Adipose tissue (tissue), 3 donors: ENCODE results near the gene HCK. TPM values are rescaled to one million over a fixed set of nuclear protein-coding genes. Genes with fewer than 3 reads are reported as not detected.
"Not testable (repeated sequence)": the region's sequence is repeated elsewhere in the genome, so short reads cannot be mapped to it uniquely, and the experiment has no call there.

Experiments
- H3K27ac ChIP-seq: one replicate; pipeline ENCODE4 v1.5.1; 2013; ENCODE audit warnings: low read depth, low read length
- WGBS, 3 donors: extraction: QIAGEN DNeasy Blood & Tissue Kit; methylation state at CpG; one replicate each; pipeline ENCODE4 v1.1.7; 2013; 5-methylcytosine and 5-hydroxymethylcytosine counted together
- polyA plus RNA-seq, 3 donors: library from polyadenylated mRNA; stranded (reverse); fragments of 200-250 nt; gene quantifications; one replicate each; pipeline ENCODE4 v1.2.3, GENCODE V29; 2013
- donor health status: healthy with polysubstance abuse.
- donor health status: Bipolar disorder and iron deficiency.
- donor health status: healthy.

HCK gene
- polyA plus RNA-seq, 3 donors, result 2.9 to 30.9 (median 26.2) TPM

- no peak overlapping the region for H3K27ac ChIP-seq
- WGBS, 3 donors, result 89 to 91% (median 89%) methylated on average over 8 of the region's 8 CpGs
Observed at GRCh38 chr20:32114305-32114960, 62.4 kb downstream of the HCK start.

- WGBS, 3 donors, result 60 to 67% (median 62%) methylated on average over 5 of the region's 5 CpGs
- H3K27ac ChIP-seq, result no peak overlapping the region
Observed at GRCh38 chr20:32115211-32115767, 63.2 kb downstream of the HCK start.

GRCh38 chr20:32116079-32116521 is 64.1 kb downstream of the HCK start:
- WGBS, 3 donors, result 71 to 81% (median 73%) methylated on average over 6 of the region's 6 CpGs

GRCh38 chr20:32116796-32117195 is 64.8 kb downstream of the HCK start:
- H3K27ac ChIP-seq, result not testable (repeated sequence)
- 87 to 92% (median 92%) methylated on average over 6 of the region's 6 CpGs for WGBS, 3 donors

More at GRCh38 chr20:32116079-32116521, 64.1 kb downstream of the HCK start:
- H3K27ac ChIP-seq, result no peak overlapping the region

- 95 to 97% (median 96%) methylated on average over 5 of the region's 5 CpGs for WGBS, 3 donors
Observed at GRCh38 chr20:32118427-32118826, 66.4 kb downstream of the HCK start.

GRCh38 chr20:32119734-32120133 is 67.7 kb downstream of the HCK start:
- 93 to 94% (median 94%) methylated on average over 2 of the region's 2 CpGs for WGBS, 3 donors
- no peak overlapping the region for H3K27ac ChIP-seq

More at GRCh38 chr20:32118427-32118826, 66.4 kb downstream of the HCK start:
- not testable (repeated sequence) for H3K27ac ChIP-seq

- not testable (repeated sequence) for H3K27ac ChIP-seq
Observed at GRCh38 chr20:32121908-32122307, 69.9 kb downstream of the HCK start.

GRCh38 chr20:32123088-32123487 is 71.0 kb downstream of the HCK start:
- no peak overlapping the region for H3K27ac ChIP-seq
- WGBS, 3 donors, result 83 to 91% (median 88%) methylated on average over 1 of the region's 4 CpGs

More at GRCh38 chr20:32121908-32122307, 69.9 kb downstream of the HCK start:
- WGBS, 3 donors, result 92 to 100% (median 93%) methylated on average over 4 to 24 of the region's 31 CpGs

- H3K27ac ChIP-seq, result no peak overlapping the region
- 84 to 90% (median 89%) methylated on average over 4 of the region's 4 CpGs for WGBS, 3 donors
Observed at GRCh38 chr20:32124916-32125454, 72.9 kb downstream of the HCK start.

GRCh38 chr20:32125506-32125905 is 73.5 kb downstream of the HCK start:
- WGBS, 3 donors, result 93 to 95% (median 94%) methylated on average over 5 of the region's 5 CpGs
- H3K27ac ChIP-seq, result no peak overlapping the region

- no peak overlapping the region for H3K27ac ChIP-seq
- WGBS, 3 donors, result 84 to 94% (median 94%) methylated on average over 8 of the region's 8 CpGs
Observed at GRCh38 chr20:32126919-32127318, 74.9 kb downstream of the HCK start.

- 92 to 98% (median 94%) methylated on average over 5 of the region's 5 CpGs for WGBS, 3 donors
Observed at GRCh38 chr20:32127347-32127746, 75.3 kb downstream of the HCK start.

GRCh38 chr20:32128167-32128566 is 76.1 kb downstream of the HCK start:
- no peak overlapping the region for H3K27ac ChIP-seq
- WGBS, 3 donors, result 89 to 96% (median 91%) methylated on average over 2 of the region's 2 CpGs

More at GRCh38 chr20:32127347-32127746, 75.3 kb downstream of the HCK start:
- no peak overlapping the region for H3K27ac ChIP-seq

GRCh38 chr20:32129863-32130262 is 77.8 kb downstream of the HCK start:
- H3K27ac ChIP-seq, result no peak overlapping the region
- 93 to 96% (median 95%) methylated on average over 5 of the region's 5 CpGs for WGBS, 3 donors

GRCh38 chr20:32130352-32130751 is 78.3 kb downstream of the HCK start:
- H3K27ac ChIP-seq, result no peak overlapping the region
- 43 to 92% (median 85%) methylated on average over 2 of the region's 2 CpGs for WGBS, 3 donors

- H3K27ac ChIP-seq, result no peak overlapping the region
- 39 to 86% (median 68%) methylated on average over 2 of the region's 2 CpGs for WGBS, 3 donors
Observed at GRCh38 chr20:32130965-32131364, 78.9 kb downstream of the HCK start.

- no peak overlapping the region for H3K27ac ChIP-seq
- WGBS, 3 donors, result 86 to 94% (median 89%) methylated on average over 10 of the region's 10 CpGs
Observed at GRCh38 chr20:32132911-32133549, 81.0 kb downstream of the HCK start.

GRCh38 chr20:32134026-32134425 is 82.0 kb downstream of the HCK start:
- no peak overlapping the region for H3K27ac ChIP-seq
- 89 to 92% (median 92%) methylated on average over 5 of the region's 5 CpGs for WGBS, 3 donors

GRCh38 chr20:32135983-32136515 is 84.0 kb downstream of the HCK start:
- no peak overlapping the region for H3K27ac ChIP-seq
- 87 to 93% (median 87%) methylated on average over 3 of the region's 3 CpGs for WGBS, 3 donors
